Stimulated activated CD8-positive, alpha-beta memory T cell treated with anti-CD3 and anti-CD28 coated beads, Interleukin-4, amount 100 ng/mL, for 24 hours (primary cell): ENCODE measurements around the gene PTPRF.

ENCODE experiments used
- DNase-seq: peaks from one replicate; pipeline ENCODE4 v3.0.0-alpha.2; 2020; ENCODE audit warnings: low read depth

PTPRF gene

DNA sequence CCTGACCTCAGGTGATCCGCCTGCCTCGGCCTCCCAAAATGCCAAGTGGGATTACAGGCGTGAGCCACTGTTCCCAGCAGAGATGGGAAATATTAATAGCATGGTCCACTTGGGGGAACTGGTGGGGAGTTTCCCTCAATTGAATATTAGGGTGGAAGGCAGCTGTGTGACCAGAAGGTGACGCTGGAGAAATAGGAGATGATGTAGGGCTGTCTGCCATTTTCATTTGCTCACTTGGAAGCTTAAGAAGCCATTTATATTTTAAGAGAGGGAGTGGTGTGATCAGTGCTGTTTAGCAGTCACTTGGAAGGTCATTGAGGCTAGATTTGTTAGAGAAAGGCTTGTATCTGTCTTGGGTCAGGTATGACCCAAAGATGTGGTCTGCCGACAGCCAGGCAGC is 139.2 kb downstream of the PTPRF start:
- DNase-seq, result no peak

DNA sequence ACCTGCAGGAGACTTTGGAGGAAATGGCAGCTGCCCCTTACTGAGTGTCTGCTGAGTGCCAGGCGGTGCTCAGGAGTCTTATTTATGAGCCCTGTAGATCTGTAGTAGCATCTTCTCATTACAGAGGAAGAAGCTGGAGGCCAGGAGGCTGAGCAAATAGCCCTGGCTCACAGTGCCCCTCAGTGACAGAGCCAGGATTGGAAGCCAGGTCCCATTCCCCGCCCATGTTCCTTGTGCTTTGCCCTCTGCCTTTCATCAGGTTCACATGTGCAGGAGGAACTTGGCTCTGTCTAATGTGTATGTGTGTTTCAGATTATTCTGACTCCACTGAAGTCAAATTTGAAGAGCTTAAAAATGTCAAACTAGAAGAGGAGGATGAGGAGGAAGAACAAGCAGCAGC is 140.5 kb downstream of the PTPRF start:
- DNase-seq, result no peak

DNA sequence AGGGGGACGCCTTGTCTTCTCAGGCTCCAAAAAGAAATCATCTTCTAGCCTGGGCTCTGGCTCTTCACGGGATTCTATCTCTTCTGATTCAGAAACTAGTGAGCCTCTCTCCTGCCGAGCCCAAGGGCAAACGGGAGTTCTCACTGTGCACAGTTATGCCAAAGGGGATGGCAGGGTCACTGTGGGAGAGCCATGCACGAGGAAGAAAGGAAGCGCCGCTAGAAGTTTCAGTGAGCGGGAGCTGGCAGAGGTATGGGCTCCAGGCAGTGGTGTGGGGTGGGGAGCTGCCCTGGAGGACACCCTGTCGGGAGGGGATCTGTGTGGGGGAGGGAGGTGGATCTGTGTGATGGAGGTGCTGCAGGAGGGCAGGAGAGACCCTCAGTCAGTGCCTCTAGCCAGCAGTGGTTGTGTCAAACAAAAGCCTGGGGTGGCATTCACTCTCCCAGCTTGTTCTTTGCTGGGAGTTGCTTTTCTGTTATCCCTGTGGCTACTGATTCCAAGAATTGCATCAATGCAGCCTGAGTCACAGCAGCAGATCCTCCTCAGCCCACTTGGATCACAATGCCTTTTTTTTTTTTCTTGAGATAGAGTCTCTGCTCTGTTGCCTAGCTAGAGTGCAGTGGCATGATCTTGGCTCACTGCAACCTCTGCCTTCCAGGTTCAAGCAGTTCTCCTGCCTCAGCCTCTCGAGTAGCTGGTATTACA is 141.1 kb downstream of the PTPRF start:
- no peak for DNase-seq

DNA sequence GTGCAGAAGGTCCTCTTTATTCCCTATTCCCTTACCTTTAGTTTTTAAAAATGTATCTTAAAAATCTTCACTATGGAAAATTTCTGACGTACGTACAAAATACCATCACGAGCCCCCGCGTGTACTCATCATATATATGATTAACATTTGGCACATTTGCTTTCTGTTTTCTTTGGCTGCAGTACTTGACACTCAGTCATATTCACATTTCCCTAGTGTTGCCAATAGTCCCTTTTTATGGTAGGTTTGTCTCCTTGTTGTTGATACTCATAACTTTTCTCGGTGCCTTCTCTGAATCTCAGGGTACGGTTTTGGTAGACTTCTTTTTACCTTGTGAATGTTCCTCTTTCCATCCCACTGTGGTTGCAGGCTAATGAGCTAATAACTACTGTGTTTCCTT is 142.6 kb downstream of the PTPRF start:
- DNase-seq, result no peak
